Right renal pelvis (tissue), 4 donors: Measurements from ENCODE around the gene VPS37C. TPM values are rescaled to one million over a fixed set of nuclear protein-coding genes. Genes with fewer than 3 reads are reported as not detected.
"Not testable (repeated sequence)": the region's sequence is repeated elsewhere in the genome, so short reads cannot be mapped to it uniquely, and the experiment has no call there.

Experiments
- DNase-seq, 4 donors: peaks; one replicate each; pipeline ENCODE4 v3.0.0-alpha.2; 2013; ENCODE audit warnings: low read depth in 4 of 4, low spot score in 3 of 4, missing footprints in 1 of 4
- polyA plus RNA-seq, 4 donors: library from polyadenylated mRNA; unstranded; fragments of 120-200 nt; gene quantifications; one replicate each; pipeline ENCODE4 v1.2.1, GENCODE V29; 2013; ENCODE audit not compliant: insufficient read length in 4 of 4

The VPS37C gene
- 10 to 100 TPM; 18.2 to 21.9 (median 19.3) TPM for polyA plus RNA-seq

- peak; percentile 75 to 89 (median 80) for DNase-seq
Observed at GRCh38 chr11:61161190-61162091, at the start of gene VPS37C. VPS37C (minus strand) TSS chr11:61161426; CDS start chr11:61138829, 22,597 bp downstream.

GRCh38 chr11:61210629-61211028 lies 49.4 kb upstream of the VPS37C start:
- not testable (repeated sequence) for DNase-seq

DNA sequence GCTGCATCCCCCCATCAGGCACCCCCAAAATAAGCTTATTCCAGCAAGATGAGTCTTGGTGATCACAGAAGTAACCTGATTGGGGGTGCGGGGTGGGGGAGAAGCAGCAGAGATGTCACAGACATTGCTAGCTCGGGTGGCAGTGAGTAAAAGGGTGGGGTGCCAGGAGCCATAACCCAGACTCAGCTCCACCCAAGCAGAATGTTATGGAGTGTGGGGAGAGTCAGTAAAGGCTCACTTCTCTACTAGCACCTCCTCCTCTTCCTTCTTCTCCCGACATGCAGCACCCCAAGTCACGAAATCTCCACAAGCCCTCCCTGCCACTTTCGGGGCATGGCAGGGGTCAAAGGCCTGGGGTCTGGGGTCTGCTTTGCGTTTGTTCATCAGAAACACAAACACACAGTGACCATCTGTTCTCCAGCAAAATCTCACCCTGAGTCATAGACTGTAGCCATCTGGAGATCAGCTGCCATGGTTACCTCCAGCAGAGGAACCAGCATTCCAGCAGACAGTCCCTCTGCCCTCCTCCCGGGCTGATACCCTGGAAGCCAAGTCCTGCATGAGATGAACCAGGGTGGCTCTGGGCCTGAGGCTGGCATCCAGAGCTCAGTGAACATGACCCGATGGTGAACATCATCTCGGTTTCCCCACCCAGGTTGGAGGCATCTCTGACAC lies 46.5 kb upstream of the VPS37C start:
- DNase-seq, result not testable (repeated sequence)

GRCh38 chr11:61204502-61205059 lies 43.4 kb upstream of the VPS37C start:
- DNase-seq, result not testable (repeated sequence)

DNA sequence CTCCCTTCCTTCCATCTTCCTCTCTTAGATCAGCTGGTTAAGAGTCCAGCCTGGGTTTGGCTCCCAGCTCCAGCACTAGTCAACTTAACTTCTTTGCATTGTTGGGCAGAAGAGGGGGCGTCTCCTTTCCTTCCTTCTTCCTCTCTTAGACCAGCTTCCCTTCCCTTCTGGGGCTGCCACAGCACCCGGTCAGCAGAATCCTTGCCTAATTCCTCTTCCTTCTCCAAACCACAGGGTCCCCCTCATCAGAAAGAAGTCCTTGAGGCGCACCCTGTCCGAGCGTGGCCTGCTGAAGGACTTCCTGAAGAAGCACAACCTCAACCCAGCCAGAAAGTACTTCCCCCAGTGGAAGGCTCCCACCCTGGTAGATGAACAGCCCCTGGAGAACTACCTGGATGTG lies 42.6 kb upstream of the VPS37C start:
- not testable (repeated sequence) for DNase-seq

DNA sequence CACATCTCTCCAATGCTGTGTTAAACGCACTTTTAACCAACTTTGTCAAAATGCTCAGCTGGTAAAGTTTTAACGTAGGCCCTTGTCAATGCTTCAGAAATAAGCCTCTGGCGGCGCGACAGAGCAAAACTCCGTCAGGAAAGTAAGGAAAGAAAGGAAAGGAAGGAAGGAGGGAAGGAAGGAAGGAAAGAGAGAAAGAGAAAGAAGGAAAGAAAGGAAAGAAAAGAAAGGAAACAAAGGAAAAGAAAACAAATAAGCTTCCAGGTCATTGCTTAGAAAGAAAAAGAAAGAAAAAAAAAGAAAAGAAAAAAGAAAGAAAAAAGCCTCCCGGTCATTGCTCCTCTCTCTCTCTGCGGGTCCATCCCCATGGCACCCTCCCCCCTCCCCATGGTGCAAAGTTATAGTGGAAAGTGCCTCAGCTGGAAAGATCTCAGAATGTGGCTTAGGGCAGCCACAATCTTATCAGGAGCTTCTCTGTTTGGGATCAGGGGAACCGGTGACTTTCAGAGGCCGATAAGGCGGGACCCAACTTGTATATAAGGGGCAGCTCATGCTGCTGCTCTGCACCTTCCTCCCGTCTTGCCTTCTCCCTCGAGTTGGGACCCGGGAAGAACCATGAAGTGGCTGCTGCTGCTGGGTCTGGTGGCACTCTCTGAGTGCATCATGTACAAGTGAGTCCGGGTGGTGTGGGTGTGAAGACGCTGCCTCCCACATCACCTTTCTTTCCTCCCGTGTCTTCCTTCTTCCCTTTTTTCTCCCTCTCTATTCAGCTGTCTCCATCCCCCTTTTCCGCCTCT lies 41.9 kb upstream of the VPS37C start, which contains the start of gene PGA3:
TSS of gene PGA3 (plus strand) at position 566 of the 797 bp plus-strand sequence. CDS start at position 616, 50 bp downstream.
- not testable (repeated sequence) for DNase-seq

DNA sequence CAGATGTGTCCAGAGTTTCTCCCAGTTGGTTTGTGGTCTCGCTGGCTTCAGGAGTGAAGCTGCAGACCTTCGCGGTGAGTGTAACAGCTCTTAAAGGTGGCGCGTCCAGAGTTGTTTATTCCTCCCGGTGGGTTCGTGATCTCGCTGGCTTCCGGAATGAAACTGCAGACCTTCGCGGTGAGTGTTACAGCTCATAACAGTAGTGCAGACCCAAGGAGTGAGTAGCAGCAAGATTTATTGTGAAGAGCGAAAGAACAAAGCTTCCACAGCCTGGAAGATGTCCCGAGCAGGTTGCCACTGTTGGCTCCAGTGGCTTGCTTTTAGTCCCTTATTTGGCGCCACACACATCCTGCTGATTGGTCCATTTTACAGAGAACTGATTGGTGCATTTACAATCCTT lies 40.2 kb upstream of the VPS37C start:
- no peak for DNase-seq

- no peak for DNase-seq
Observed at GRCh38 chr11:61198948-61199523, 37.8 kb upstream of the VPS37C start.

DNA sequence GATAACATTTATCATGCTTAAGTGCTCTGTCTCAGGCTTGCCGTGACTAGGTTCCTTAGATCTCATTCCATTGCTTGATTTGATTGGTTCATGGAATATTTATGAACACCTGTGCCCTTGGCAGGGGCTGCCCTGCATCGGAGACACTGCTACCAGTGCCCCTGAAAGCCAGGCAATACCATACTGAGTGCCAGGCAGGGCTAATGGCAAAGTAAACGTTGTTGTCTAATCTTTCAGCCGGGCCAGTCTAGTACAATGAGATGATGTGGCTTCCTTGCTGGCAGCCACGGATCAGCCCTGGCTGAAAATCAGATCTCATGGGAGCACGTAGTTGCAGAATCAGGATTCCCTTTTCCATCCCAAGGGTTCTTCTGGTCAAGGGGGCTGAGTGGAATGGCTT lies 37.1 kb upstream of the VPS37C start:
- no peak for DNase-seq

GRCh38 chr11:61195719-61196118 lies 34.5 kb upstream of the VPS37C start:
- DNase-seq, result peak in 1 of 4 donors; percentile 68

DNA sequence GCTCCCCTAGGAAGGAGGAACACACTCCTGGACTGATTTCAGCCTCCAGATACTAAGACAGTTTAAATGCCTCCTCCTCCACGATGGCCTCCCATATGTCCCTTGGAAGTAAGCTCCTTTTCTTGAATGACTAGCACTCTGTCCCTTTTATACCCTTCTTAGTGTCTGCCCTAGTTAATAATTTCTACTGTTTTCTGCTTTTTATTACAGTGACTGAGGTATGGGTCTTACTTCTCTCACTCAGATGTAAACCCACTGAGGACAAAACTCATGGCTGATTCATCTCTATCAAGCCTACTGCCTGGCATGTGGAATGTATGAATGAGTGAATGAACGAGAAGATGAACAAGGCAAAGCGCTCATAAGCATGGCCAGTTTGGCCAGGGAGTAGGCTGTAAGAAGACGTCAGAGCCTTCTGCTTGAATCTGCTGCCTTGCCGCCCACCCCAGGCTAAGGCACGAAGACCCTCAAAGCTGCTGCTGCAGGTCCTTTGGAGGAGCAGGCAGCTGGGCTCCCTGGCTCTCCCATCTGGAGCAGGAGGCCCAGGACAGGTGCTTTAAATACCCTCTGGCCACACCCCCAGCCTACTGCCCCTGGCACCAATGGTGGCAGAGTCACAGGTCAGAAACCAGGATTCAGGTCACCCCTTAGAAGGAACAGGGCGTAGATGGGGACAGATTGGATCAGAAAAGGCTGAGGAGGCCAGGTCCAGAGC lies 33.9 kb upstream of the VPS37C start:
- DNase-seq, result no peak

- DNase-seq, result no peak
Observed at GRCh38 chr11:61194169-61194671, 33.0 kb upstream of the VPS37C start.

DNA sequence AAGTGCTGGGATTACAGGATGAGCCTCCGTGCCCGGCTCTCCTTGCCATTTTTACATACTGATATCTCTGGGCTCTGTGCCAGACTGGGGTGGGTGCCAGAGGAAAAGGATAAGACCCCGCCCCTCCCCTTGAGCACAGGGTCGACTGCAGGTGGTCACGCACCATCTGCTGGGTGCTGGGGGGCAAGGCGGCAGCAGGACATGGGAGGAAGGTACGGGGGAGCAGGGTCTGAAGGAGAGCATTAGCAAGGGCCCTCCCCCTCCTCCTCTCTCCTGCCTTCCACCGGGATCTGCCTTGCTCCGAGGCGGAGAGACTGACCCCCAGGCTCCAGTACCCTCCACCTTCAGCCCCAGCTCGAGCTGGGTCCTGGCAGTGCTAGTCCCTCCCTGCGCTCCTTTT lies 32.4 kb upstream of the VPS37C start:
- no peak for DNase-seq

GRCh38 chr11:61189933-61190332 lies 28.7 kb upstream of the VPS37C start:
- DNase-seq, result no peak

- peak; percentile 77 to 90 (median 79) for DNase-seq
Observed at GRCh38 chr11:61187505-61188130, 26.4 kb upstream of the VPS37C start.

DNA sequence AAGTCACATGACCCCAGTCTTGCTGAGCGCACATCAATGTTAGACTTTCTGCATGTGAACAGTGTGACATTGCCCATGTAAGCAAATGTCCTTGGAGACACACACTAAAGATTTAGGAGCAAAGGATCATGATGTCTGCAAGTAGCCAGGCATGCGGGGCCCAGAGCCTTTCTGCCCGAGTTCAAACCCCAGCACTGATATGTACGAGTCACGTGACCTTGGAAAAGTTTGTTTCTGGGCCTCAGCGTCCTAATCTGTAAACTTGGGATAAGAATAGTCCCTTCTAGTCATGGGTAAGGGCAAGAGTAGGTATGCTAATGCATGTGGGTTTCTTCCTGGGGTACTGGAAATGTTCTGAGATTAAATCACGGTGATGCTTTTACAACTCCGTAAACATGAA lies 25.3 kb upstream of the VPS37C start:
- no peak for DNase-seq

DNA sequence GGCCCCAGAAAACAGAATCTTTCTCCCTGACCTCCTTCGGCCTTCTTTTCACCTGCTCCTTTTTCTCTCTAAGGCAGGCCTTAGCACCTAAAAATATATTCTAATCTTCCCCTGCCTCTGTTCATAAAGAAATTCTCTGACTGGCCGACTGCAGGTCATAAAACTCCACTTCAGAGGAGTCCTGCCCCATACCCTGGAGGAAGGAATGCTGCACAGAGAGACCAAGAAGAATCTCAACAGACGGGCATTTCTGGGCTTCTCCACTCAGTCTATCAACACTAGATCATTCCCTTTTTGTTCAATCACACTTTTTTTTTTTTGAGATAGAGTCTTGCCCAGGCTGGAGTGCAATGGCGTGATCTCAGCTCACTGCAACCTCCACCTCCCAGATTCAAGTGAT lies 22.4 kb upstream of the VPS37C start:
- DNase-seq, result no peak

DNA sequence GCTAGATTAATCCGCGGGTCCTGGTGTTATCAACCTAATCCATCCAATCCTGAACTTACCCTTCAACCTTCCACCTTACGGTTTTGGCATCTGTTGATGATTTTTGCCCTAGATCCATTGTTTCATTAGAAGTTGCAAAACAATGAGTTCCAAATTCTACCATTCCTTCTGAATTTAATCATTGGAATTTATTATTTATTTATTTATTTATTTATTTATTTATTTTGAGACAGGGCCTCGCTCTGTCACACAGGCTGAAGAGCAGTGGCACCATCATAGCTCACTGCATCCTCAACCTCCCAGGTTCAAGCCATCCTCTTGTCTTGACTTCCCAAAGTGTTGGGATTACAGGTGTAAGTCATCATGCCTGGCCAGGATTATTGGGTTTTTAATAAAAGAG lies 20.3 kb upstream of the VPS37C start:
- DNase-seq, result no peak

DNA sequence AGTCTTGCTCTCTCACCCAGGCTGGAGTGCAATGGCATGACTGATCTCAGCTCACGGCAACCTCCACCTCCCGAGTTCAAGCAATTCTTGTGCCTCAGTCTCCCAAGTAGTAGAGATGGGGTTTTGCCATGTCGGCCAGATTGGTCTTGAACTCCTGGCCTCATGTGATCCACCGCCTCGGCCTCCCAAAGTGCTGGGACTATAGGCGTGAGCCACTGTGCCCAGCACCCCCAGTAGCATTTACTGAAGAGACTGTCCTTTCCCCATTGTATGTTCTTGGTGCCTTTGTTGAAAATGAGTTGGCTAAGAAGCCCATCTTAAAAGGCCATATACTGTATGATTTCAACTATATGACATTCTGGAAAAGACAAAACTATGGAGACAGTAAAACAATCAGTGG lies 19.0 kb upstream of the VPS37C start:
- not testable (repeated sequence) for DNase-seq
